Activated CD4-positive, alpha-beta T cell treated with anti-CD3 and anti-CD28 coated beads, Interleukin-2, amount 50 U/mL, for 4 hours (primary cell): ENCODE data around the gene KCNG2.

Experiments used
- DNase-seq, 2 experiments: peaks; one replicate each; pipeline ENCODE4 v3.0.0-alpha.2; 2020

Gene KCNG2

GRCh38 chr18:79769698-79770500, 27.8 kb upstream of the KCNG2 start:
- no peak for DNase-seq

GRCh38 chr18:79770501-79770815, 27.3 kb upstream of the KCNG2 start:
- no peak for DNase-seq

- DNase-seq: no peak
Measured at GRCh38 chr18:79770826-79771225, 26.9 kb upstream of the KCNG2 start.

- DNase-seq: no peak
Measured at GRCh38 chr18:79771446-79772107, 26.2 kb upstream of the KCNG2 start.

GRCh38 chr18:79772108-79772864, 25.5 kb upstream of the KCNG2 start:
- no peak for DNase-seq

GRCh38 chr18:79772865-79773696, 24.7 kb upstream of the KCNG2 start:
- DNase-seq: no peak

GRCh38 chr18:79774111-79774510, 23.6 kb upstream of the KCNG2 start:
- no peak for DNase-seq

GRCh38 chr18:79775441-79776221, 22.1 kb upstream of the KCNG2 start:
- no peak for DNase-seq

- DNase-seq: no peak
Measured at GRCh38 chr18:79776674-79777073, 21.1 kb upstream of the KCNG2 start.

- no peak for DNase-seq
Measured at GRCh38 chr18:79778291-79778791, 19.4 kb upstream of the KCNG2 start.

- no peak for DNase-seq
Measured at GRCh38 chr18:79779021-79779699, 18.6 kb upstream of the KCNG2 start.

- no peak for DNase-seq
Measured at GRCh38 chr18:79779700-79780190, 18.0 kb upstream of the KCNG2 start.

GRCh38 chr18:79780547-79780946, 17.2 kb upstream of the KCNG2 start:
- DNase-seq: no peak

- no peak for DNase-seq
Measured at GRCh38 chr18:79781331-79781941, 16.3 kb upstream of the KCNG2 start.

- no peak for DNase-seq
Measured at GRCh38 chr18:79782566-79783308, 15.0 kb upstream of the KCNG2 start.

- no peak for DNase-seq
Measured at GRCh38 chr18:79784071-79784913, 13.4 kb upstream of the KCNG2 start.

GRCh38 chr18:79784965-79785770, 12.6 kb upstream of the KCNG2 start:
- no peak for DNase-seq

GRCh38 chr18:79785831-79786230, 11.9 kb upstream of the KCNG2 start:
- DNase-seq: no peak
